NCI-H748 treated with DMSO at 0.1 percent for 48 hours (cell line): Measurements from ENCODE around the gene ANAPC13.

ENCODE experiments used
- DNase-seq: peaks from one replicate; lab custom pipeline; 2025; lab: John Stamatoyannopoulos, UW

Gene ANAPC13

GRCh38 chr3:134449277-134449676 is 36.5 kb downstream of the ANAPC13 start:
- DNase-seq, result no peak

- DNase-seq, result no peak
Measured at GRCh38 chr3:134448664-134449063, 37.1 kb downstream of the ANAPC13 start.

DNA sequence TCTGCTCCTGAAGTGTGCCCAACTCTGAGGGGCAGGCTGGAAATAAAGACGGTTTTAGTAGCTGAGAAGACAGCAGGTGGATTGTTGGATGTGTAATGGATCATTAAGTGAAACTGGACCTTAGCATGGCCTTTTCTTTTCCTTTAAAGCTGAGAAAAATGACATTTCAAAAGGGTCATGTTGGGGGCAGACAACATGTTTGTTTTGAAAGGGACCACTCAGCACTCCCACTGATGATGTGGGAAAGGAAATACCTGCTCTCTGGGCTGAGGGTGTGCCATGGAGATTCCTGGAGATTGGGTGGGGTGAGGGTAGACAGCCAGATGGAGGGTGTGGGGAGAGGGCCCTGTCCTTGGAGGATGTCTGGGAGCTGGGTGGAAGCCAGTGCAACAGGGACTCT is 38.4 kb downstream of the ANAPC13 start:
- no peak for DNase-seq

GRCh38 chr3:134446800-134447199 is 39.0 kb downstream of the ANAPC13 start:
- DNase-seq, result no peak

DNA sequence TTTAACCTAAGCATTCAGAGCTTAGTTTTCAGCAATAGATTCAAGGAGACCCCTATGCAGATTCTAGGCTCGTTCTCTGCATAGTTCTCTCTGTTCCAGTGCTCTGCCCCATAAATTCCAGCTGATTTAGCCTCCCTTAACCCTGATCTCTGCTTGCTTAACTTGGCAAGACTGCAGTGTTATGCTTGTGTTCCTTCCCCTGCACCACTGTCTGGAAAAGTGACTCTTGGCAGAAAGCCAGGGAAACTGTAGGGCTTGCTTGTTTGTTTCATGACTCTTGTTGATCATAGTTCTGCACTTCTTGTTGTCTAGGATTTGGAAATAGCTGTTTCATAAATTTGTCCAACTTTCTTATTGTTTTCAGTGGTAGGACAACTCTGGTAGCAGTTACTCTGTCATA is 40.1 kb downstream of the ANAPC13 start:
- DNase-seq, result no peak

GRCh38 chr3:134445095-134445494 is 40.7 kb downstream of the ANAPC13 start:
- DNase-seq, result no peak

GRCh38 chr3:134441821-134442220 is 44.0 kb downstream of the ANAPC13 start:
- no peak for DNase-seq

GRCh38 chr3:134441321-134441720 is 44.5 kb downstream of the ANAPC13 start:
- no peak for DNase-seq

DNA sequence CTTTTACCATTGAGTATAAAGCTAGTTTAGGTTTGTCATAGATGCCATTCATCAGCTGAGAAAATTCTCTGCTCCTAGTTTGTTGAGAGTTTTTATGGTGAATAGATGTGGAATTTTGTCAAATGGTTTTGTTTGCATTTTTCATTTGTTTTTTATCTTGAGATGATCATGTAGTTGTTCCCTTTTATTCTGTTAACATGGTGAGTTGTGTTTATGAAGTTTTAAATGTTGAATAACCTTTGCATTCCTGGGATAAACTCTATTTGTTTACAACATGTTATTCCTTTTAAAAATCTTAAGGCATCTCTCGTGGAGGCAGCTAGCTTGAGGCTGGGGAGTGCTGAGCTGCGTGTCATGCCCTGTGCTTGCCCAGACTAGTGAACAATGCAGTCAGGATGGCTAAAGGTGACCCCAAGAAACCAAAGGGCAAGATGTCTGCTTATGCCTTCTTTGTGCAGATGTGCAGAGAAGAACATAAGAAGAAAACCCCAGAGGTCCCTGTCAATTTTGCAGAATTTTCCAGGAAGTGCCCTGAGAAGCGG is 48.5 kb downstream of the ANAPC13 start:
- no peak for DNase-seq

- peak; percentile 21 for DNase-seq
Measured at GRCh38 chr3:134432236-134432635, 53.5 kb downstream of the ANAPC13 start.

GRCh38 chr3:134430950-134431445 is 54.8 kb downstream of the ANAPC13 start:
- DNase-seq, result peak; percentile 34

DNA sequence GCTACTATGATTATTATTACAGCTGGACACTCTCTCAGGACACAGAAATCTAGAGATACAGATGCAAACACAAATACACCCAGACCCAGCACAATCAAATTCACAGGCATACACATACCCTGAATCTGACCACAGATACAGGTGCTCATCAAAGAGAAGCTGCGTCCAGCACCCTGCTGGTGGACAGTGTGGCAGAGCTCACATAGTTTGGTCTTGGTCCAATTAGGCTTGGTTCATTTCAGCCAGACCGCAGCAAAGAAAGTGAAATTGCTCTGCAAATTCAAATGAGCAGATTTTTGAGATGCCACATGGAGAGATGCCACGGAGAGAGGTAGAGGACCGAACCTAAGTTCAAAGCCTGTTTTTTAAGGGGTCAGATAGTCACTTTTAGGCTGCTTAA is 55.6 kb downstream of the ANAPC13 start:
- DNase-seq, result no peak

GRCh38 chr3:134428401-134428800 is 57.4 kb downstream of the ANAPC13 start:
- no peak for DNase-seq
